MM.1S (cell line): Measurements from ENCODE around the gene ZRSR2.

Experiments
- DNase-seq: peaks from one replicate; pipeline ENCODE4 v3.0.0-alpha.2; 2015
- H2AFZ ChIP-seq: fragments of 300-600 bp; sonication (generic); 2 replicates; pipeline ENCODE4 v1.6.0; 2016; ENCODE audit warnings: antibody characterized with exemption, low read length
- H3F3A ChIP-seq: fragments of 300-600 bp; sonication (generic); 2 replicates; pipeline ENCODE4 v1.6.1; 2016; ENCODE audit warnings: mild to moderate bottlenecking, antibody characterized with exemption, low read length, moderate library complexity, mixed read lengths; ENCODE audit not compliant: insufficient read depth
- H3K27ac ChIP-seq: fragments of 300-600 bp; sonication (generic); 2 replicates; pipeline ENCODE4 v1.5.1; 2016; ENCODE audit warnings: mild to moderate bottlenecking, low read length
- H3K27me3 ChIP-seq: fragments of 300-600 bp; sonication (generic); replicated peaks from 2 replicates; pipeline ENCODE4 v1.6.0; 2016; ENCODE audit warnings: low read length; ENCODE audit not compliant: insufficient read depth
- H3K36me3 ChIP-seq: fragments of 300-600 bp; sonication (generic); replicated peaks from 2 replicates; pipeline ENCODE4 v1.6.1; 2016; ENCODE audit warnings: mild to moderate bottlenecking, low read length, mixed read lengths; ENCODE audit not compliant: insufficient read depth
- H3K4me1 ChIP-seq: fragments of 300-600 bp; sonication (generic); 2 replicates; pipeline ENCODE4 v1.6.1; 2016; ENCODE audit warnings: low read length, mixed read lengths
- H3K4me2 ChIP-seq: fragments of 300-600 bp; sonication (generic); 2 replicates; pipeline ENCODE4 v1.6.0; 2016; ENCODE audit warnings: low read depth, low read length
- H3K4me3 ChIP-seq: fragments of 300-600 bp; sonication (generic); 2 replicates; pipeline ENCODE4 v1.5.1; 2016; ENCODE audit warnings: low read length, mixed read lengths
- H3K79me2 ChIP-seq: fragments of 300-600 bp; sonication (generic); 2 replicates; pipeline ENCODE4 v1.6.1; 2016; ENCODE audit warnings: mixed run types, low read length, mixed read lengths
- H3K9ac ChIP-seq: fragments of 300-600 bp; sonication (generic); 2 replicates; pipeline ENCODE4 v1.6.1; 2016; ENCODE audit warnings: low read length, mixed read lengths
- H3K9me2 ChIP-seq: fragments of 300-600 bp; sonication (generic); replicated peaks from 2 replicates; pipeline ENCODE4 v1.6.1; 2016; ENCODE audit warnings: mild to moderate bottlenecking, low read length, mixed read lengths; ENCODE audit not compliant: insufficient read depth
- H3K9me3 ChIP-seq: fragments of 300-600 bp; sonication (generic); replicated peaks from 2 replicates; pipeline ENCODE4 v1.6.1; 2016; ENCODE audit warnings: mild to moderate bottlenecking, low read length, mixed read lengths; ENCODE audit not compliant: insufficient read depth
- H4K20me1 ChIP-seq: fragments of 300-600 bp; sonication (generic); 2 replicates; pipeline ENCODE4 v1.6.1; 2016; ENCODE audit warnings: mild to moderate bottlenecking, low read length, moderate library complexity, mixed read lengths; ENCODE audit not compliant: insufficient read depth
- CTCF ChIP-seq: fragments of 300-600 bp; sonication (generic); IDR thresholded peaks from 2 replicates; pipeline ENCODE4 v1.5.1; 2016; ENCODE audit warnings: antibody characterized with exemption, low read length, mixed read lengths
- EZH2 ChIP-seq: fragments of 300-600 bp; sonication (generic); optimal IDR thresholded peaks from 2 replicates; pipeline ENCODE3; 2017; ENCODE audit warnings: low read depth, mild to moderate bottlenecking, antibody characterized with exemption, low read length, mixed read lengths
- EZH2phosphoT487 ChIP-seq: fragments of 300-600 bp; sonication (generic); IDR thresholded peaks from 2 replicates; pipeline ENCODE4 v1.6.1; 2018; ENCODE audit warnings: antibody characterized with exemption, low read length

Gene ZRSR2

GRCh38 chrX:15855568-15856221, 65.4 kb downstream of the ZRSR2 start:
- H3K4me1 ChIP-seq = peaks cover 16% of the 10 kb centered on the region; the same call in 1 of the 2 replicates
- peak; percentile 20 for DNase-seq
- H3K4me2 ChIP-seq = peak overlapping the region; percentile 80
- no peaks in the 10 kb centered on the region for H3K9me2 ChIP-seq
- H3K79me2 ChIP-seq = peaks cover 22% of the 10 kb centered on the region
- no peaks in the 10 kb centered on the region for H3K36me3 ChIP-seq
- H3K27ac ChIP-seq = peak overlapping the region; percentile 99
- peaks cover 20% of the 10 kb centered on the region for H3F3A ChIP-seq
- H3K9ac ChIP-seq = peak overlapping the region; percentile 91
- H3K4me3 ChIP-seq = peak overlapping the region; percentile 79
- H3K9me3 ChIP-seq = no peaks in the 10 kb centered on the region
- no peaks in the 10 kb centered on the region for H3K27me3 ChIP-seq
- peak overlapping the region; percentile 40 for H2AFZ ChIP-seq
- TF ChIP-seq CTCF (no peak), EZH2 (no peak), EZH2phosphoT487 (no peak)
- H4K20me1 ChIP-seq = no peaks in the 10 kb centered on the region

- DNase-seq = no peak
- H3K36me3 ChIP-seq = no peaks in the 10 kb centered on the region
- peak overlapping the region; percentile 99 for H3K27ac ChIP-seq
- no peaks in the 10 kb centered on the region for H3K27me3 ChIP-seq
- H3K9me3 ChIP-seq = no peaks in the 10 kb centered on the region
- peaks cover 16% of the 10 kb centered on the region; the same call in 1 of the 2 replicates for H3K4me1 ChIP-seq
- no peak for TF ChIP-seq EZH2
- no peak for TF ChIP-seq CTCF
- TF ChIP-seq EZH2phosphoT487 = no peak
- peaks cover 20% of the 10 kb centered on the region for H3F3A ChIP-seq
- H4K20me1 ChIP-seq = no peaks in the 10 kb centered on the region
- H3K79me2 ChIP-seq = peaks cover 20% of the 10 kb centered on the region
- no peaks in the 10 kb centered on the region for H3K9me2 ChIP-seq
- H3K4me2 ChIP-seq = peak overlapping the region; percentile 80
- peak overlapping the region; percentile 79 for H3K4me3 ChIP-seq
- H3K9ac ChIP-seq = peak overlapping the region; percentile 91; the same call in 1 of the 2 replicates
- H2AFZ ChIP-seq = peak overlapping the region; percentile 72
Measured at GRCh38 chrX:15856222-15856587, 65.9 kb downstream of the ZRSR2 start.

GRCh38 chrX:15856636-15857035, 66.4 kb downstream of the ZRSR2 start:
- TF ChIP-seq EZH2phosphoT487 (no peak), CTCF (no peak), EZH2 (no peak)

More at GRCh38 chrX:15856636-15857035, 66.4 kb downstream of the ZRSR2 start:
- peak overlapping the region; percentile 79 for H3K4me3 ChIP-seq
- H3K36me3 ChIP-seq = no peaks in the 10 kb centered on the region
- H2AFZ ChIP-seq = peak overlapping the region; percentile 72; the same call in 1 of the 2 replicates
- H3K4me2 ChIP-seq = peak overlapping the region; percentile 80
- DNase-seq = no peak
- no peaks in the 10 kb centered on the region for H3K9me2 ChIP-seq
- H3K79me2 ChIP-seq = peaks cover 20% of the 10 kb centered on the region
- H4K20me1 ChIP-seq = no peaks in the 10 kb centered on the region
- peak overlapping the region; percentile 91; the same call in 1 of the 2 replicates for H3K9ac ChIP-seq
- H3K27me3 ChIP-seq = no peaks in the 10 kb centered on the region
- H3F3A ChIP-seq = peaks cover 20% of the 10 kb centered on the region
- peak overlapping the region; percentile 99; the same call in 1 of the 2 replicates for H3K27ac ChIP-seq
- no peaks in the 10 kb centered on the region for H3K9me3 ChIP-seq
- H3K4me1 ChIP-seq = peaks cover 16% of the 10 kb centered on the region; the same call in 1 of the 2 replicates
